HCT116 (cell line): ENCODE measurements around the gene CHI3L2. TPM values are rescaled to one million over a fixed set of nuclear protein-coding genes. Genes with fewer than 3 reads are reported as not detected.

Source experiments
- ATAC-seq: fragments of 200-7000 bp; cut with Tn5 transposase; 2 replicates; pipeline ENCODE4 v1.9.1; 2020; ENCODE audit warnings: mild to moderate bottlenecking, moderate library complexity
- BruUV-seq: library from RNA; stranded (reverse); fragments of 400-500 nt; replicated peaks from 2 replicates; lab custom pipeline; 2021; lab: Mats Ljungman, UMichigan
- CTCF ChIA-PET: fragments of 300-600 bp; sonication (Branson Sonifier 250); formaldehyde crosslinking; loops from one replicate; lab custom pipeline; 2021; ENCODE audit warnings: antibody characterized with exemption; lab: Charles Lee
- POLR2A ChIA-PET: fragments of 300-600, 350-600 bp; sonication (Branson Sonifier 250); formaldehyde crosslinking; loops from one replicate; lab custom pipeline; 2021; ENCODE audit warnings: antibody characterized with exemption; lab: Charles Lee
- RAD21 ChIA-PET, 2 experiments: fragments of 300-600 bp; sonication (Branson Sonifier 250); formaldehyde crosslinking; loops; one replicate each; lab custom pipeline; 2023; ENCODE audit warnings: low total read pairs in 2 of 2; ENCODE audit not compliant: uncharacterized antibody in 2 of 2, unreplicated experiment in 2 of 2, low non-redundant PET in 1 of 2; lab: Charles Lee
- DNase-seq: peaks from one replicate; pipeline ENCODE4 v3.0.0-alpha.2; 2010; ENCODE audit warnings: low read depth, low spot score
- H2AFZ ChIP-seq: fragments of 200-600 bp; shearing (Covaris generic), sonication (generic); 2 replicates; pipeline ENCODE4 v1.6.1; 2017; ENCODE audit warnings: low read depth, mixed run types, mixed read lengths, antibody characterized with exemption, low read length; ENCODE audit not compliant: poor library complexity, severe bottlenecking
- H3K27ac ChIP-seq: 2 replicates; pipeline ENCODE4 v1.5.1; 2012; ENCODE audit warnings: low read depth, low read length
- H3K27me3 ChIP-seq: fragments of 200-600 bp; sonication (generic); 2 replicates; pipeline ENCODE4 v1.6.1; 2016; ENCODE audit warnings: mixed run types, low read length, mixed read lengths; ENCODE audit not compliant: insufficient read depth
- H3K36me3 ChIP-seq, 2 experiments: fragments of 200-500 bp in 1 of 2; fragments of 200-600 bp in 1 of 2; sonication (Bioruptor generic) in 1 of 2; sonication (generic) in 1 of 2; 2 replicates each; pipeline versions ENCODE4 v1.5.1 to v1.6.1; 2014 to 2016; ENCODE audit warnings: low read length in 2 of 2, inconsistent platforms in 1 of 2, mixed read lengths in 1 of 2, mixed run types in 1 of 2; ENCODE audit not compliant: insufficient read depth in 2 of 2, control insufficient read depth in 1 of 2
- H3K4me1 ChIP-seq, 2 experiments: fragments of 200-600 bp in 1 of 2; sonication (generic) in 1 of 2; 2 replicates each; pipeline versions ENCODE4 v1.5.1 to v1.6.1; 2012 to 2017; ENCODE audit warnings: low read length in 2 of 2, inconsistent platforms in 1 of 2, mild to moderate bottlenecking in 1 of 2, mixed read lengths in 1 of 2, mixed run types in 1 of 2, moderate library complexity in 1 of 2; ENCODE audit not compliant: insufficient read depth in 2 of 2, control insufficient read depth in 1 of 2
- H3K4me2 ChIP-seq: fragments of 200-600 bp; sonication (generic); 2 replicates; pipeline ENCODE4 v1.6.1; 2017; ENCODE audit warnings: mixed run types, low read length, mixed read lengths
- H3K4me3 ChIP-seq, 2 experiments: fragments of 200-600 bp in 1 of 2; sonication (generic) in 1 of 2; replicated peaks in 1 of 2; 2 replicates each; pipeline ENCODE4 v1.5.1; 2011 to 2016; ENCODE audit warnings: low read length in 2 of 2, control low read depth in 1 of 2, low read depth in 1 of 2, mild to moderate bottlenecking in 1 of 2, mixed read lengths in 1 of 2, mixed run types in 1 of 2
- H3K79me2 ChIP-seq: fragments of 200-600 bp; sonication (generic); 2 replicates; pipeline ENCODE4 v1.6.1; 2017; ENCODE audit warnings: mild to moderate bottlenecking, mixed run types, low read length, moderate library complexity, mixed read lengths; ENCODE audit not compliant: insufficient read depth
- H3K9ac ChIP-seq: fragments of 200-600 bp; sonication (generic); 2 replicates; pipeline ENCODE4 v1.6.1; 2016; ENCODE audit warnings: low read length, mixed read lengths
- H3K9me2 ChIP-seq: fragments of 200-600 bp; sonication (generic), shearing (Covaris generic); 2 replicates; pipeline ENCODE4 v1.6.1; 2017; ENCODE audit warnings: mixed run types, mild to moderate bottlenecking, moderate library complexity; ENCODE audit not compliant: insufficient read depth
- H3K9me3 ChIP-seq, 2 experiments: fragments of 200-500 bp in 1 of 2; fragments of 200-600 bp in 1 of 2; sonication (Bioruptor generic) in 1 of 2; sonication (generic) in 1 of 2; 2 replicates each; pipeline ENCODE4 v1.6.1; 2014 to 2017; ENCODE audit warnings: low read length in 2 of 2, mixed read lengths in 2 of 2, inconsistent platforms in 1 of 2, low read depth in 1 of 2, mild to moderate bottlenecking in 1 of 2, mixed run types in 1 of 2, moderate library complexity in 1 of 2; ENCODE audit not compliant: control insufficient read depth in 1 of 2, insufficient read depth in 1 of 2
- H4K20me1 ChIP-seq: fragments of 200-600 bp; sonication (generic), shearing (Covaris generic); 2 replicates; pipeline ENCODE4 v1.6.1; 2017; ENCODE audit warnings: mixed run types, mild to moderate bottlenecking, moderate library complexity; ENCODE audit not compliant: insufficient read depth
- EZH2phosphoT487 ChIP-seq: fragments of 200-600 bp; IDR thresholded peaks from 2 replicates; pipeline ENCODE4 v1.6.1; 2018; ENCODE audit warnings: antibody characterized with exemption, borderline replicate concordance
- JUND ChIP-seq: IDR thresholded peaks from 2 replicates; pipeline ENCODE4 v1.6.1; 2012
- POLR2A ChIP-seq: IDR thresholded peaks from 2 replicates; pipeline ENCODE4 v1.7.0; 2011; ENCODE audit warnings: borderline replicate concordance; ENCODE audit not compliant: insufficient read depth, insufficient read length; ENCODE audit errors: extremely low read depth
- POLR2AphosphoS5 ChIP-seq: IDR thresholded peaks from 2 replicates; pipeline ENCODE4 v1.6.1; 2011; ENCODE audit warnings: mild to moderate bottlenecking, low read depth, low read length, moderate library complexity
- SP1 ChIP-seq: IDR thresholded peaks from 2 replicates; pipeline ENCODE4 v1.6.1; 2012; ENCODE audit warnings: low read depth
- SRF ChIP-seq: IDR thresholded peaks from 2 replicates; pipeline ENCODE4 v1.6.1; 2012; ENCODE audit warnings: low read depth
- YY1 ChIP-seq: IDR thresholded peaks from 2 replicates; pipeline ENCODE4 v1.6.1; 2011; ENCODE audit warnings: low read length, low read depth, moderate library complexity, mild to moderate bottlenecking; ENCODE audit not compliant: insufficient replicate concordance; ENCODE audit errors: extremely low read depth
- ZFX ChIP-seq: fragments of 450-650 bp; IDR thresholded peaks from 2 replicates; pipeline ENCODE4 v1.6.1; 2017
- intact Hi-C: fragments of 100-400 bp; cut with micrococcal nuclease; formaldehyde crosslinking; loops from 2 replicates; pipeline ENCODE4 v1.10.0; 2022
- total RNA-seq: library from RNA; stranded (reverse); gene quantifications from one replicate; pipeline ENCODE4 v1.2.1, GENCODE V29; 2021; ENCODE audit not compliant: unreplicated experiment
- TF ChIP-seq, protein P1 (sequence below): IDR thresholded peaks from 2 replicates; pipeline ENCODE4 v1.6.1; 2012; ENCODE audit warnings: low read depth
- TF ChIP-seq, protein P2 (sequence below): IDR thresholded peaks from 2 replicates; pipeline ENCODE4 v1.6.1; 2012
- TF ChIP-seq, protein P3 (sequence below), 3 experiments: fragments of 200-600 bp in 1 of 3; sonication (generic) in 1 of 3; IDR thresholded peaks in 2 of 3; conservative IDR thresholded peaks in 1 of 3; 2 replicates each; pipeline ENCODE4 v1.5.1; 2012 to 2017; ENCODE audit warnings: low read depth in 2 of 3, low read length in 2 of 3, antibody characterized with exemption in 1 of 3, borderline replicate concordance in 1 of 3, control low read depth in 1 of 3, mild to moderate bottlenecking in 1 of 3, mixed read lengths in 1 of 3, mixed run types in 1 of 3, moderate library complexity in 1 of 3; ENCODE audit not compliant: insufficient read depth in 1 of 3
- TF ChIP-seq, protein P4 (sequence below): IDR thresholded peaks from 2 replicates; pipeline ENCODE4 v1.6.1; 2011; ENCODE audit warnings: mild to moderate bottlenecking, low read length, moderate library complexity; ENCODE audit not compliant: insufficient replicate concordance; ENCODE audit errors: extremely low read depth

CHI3L2 gene
- total RNA-seq, 1 experiment from 2014 or later: not detected

DNA sequence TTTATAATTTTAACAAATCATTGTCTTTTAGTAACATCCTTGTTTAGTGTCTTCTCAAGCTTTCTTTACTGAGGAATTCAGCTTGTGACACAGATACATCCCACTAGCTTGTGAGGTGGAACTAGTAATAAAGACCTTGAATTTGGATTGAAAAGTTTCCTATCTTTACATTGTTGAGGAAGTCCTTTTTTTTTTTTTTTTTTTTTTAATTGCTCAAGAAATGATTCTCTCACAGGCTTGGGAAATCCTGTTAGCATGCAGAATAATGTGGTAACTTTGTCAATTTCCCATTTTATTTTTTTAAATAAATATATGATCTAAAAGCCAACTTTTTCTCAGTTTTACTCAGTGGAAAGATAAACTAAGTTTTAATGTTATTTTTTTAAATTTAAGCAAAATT lies 42.9 kb upstream of the CHI3L2 start (continued):
- TF ChIP-seq, protein P1, sequence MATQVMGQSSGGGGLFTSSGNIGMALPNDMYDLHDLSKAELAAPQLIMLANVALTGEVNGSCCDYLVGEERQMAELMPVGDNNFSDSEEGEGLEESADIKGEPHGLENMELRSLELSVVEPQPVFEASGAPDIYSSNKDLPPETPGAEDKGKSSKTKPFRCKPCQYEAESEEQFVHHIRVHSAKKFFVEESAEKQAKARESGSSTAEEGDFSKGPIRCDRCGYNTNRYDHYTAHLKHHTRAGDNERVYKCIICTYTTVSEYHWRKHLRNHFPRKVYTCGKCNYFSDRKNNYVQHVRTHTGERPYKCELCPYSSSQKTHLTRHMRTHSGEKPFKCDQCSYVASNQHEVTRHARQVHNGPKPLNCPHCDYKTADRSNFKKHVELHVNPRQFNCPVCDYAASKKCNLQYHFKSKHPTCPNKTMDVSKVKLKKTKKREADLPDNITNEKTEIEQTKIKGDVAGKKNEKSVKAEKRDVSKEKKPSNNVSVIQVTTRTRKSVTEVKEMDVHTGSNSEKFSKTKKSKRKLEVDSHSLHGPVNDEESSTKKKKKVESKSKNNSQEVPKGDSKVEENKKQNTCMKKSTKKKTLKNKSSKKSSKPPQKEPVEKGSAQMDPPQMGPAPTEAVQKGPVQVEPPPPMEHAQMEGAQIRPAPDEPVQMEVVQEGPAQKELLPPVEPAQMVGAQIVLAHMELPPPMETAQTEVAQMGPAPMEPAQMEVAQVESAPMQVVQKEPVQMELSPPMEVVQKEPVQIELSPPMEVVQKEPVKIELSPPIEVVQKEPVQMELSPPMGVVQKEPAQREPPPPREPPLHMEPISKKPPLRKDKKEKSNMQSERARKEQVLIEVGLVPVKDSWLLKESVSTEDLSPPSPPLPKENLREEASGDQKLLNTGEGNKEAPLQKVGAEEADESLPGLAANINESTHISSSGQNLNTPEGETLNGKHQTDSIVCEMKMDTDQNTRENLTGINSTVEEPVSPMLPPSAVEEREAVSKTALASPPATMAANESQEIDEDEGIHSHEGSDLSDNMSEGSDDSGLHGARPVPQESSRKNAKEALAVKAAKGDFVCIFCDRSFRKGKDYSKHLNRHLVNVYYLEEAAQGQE: no peak
- TF ChIP-seq, protein P2, sequence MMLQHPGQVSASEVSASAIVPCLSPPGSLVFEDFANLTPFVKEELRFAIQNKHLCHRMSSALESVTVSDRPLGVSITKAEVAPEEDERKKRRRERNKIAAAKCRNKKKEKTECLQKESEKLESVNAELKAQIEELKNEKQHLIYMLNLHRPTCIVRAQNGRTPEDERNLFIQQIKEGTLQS: no peak

DNA sequence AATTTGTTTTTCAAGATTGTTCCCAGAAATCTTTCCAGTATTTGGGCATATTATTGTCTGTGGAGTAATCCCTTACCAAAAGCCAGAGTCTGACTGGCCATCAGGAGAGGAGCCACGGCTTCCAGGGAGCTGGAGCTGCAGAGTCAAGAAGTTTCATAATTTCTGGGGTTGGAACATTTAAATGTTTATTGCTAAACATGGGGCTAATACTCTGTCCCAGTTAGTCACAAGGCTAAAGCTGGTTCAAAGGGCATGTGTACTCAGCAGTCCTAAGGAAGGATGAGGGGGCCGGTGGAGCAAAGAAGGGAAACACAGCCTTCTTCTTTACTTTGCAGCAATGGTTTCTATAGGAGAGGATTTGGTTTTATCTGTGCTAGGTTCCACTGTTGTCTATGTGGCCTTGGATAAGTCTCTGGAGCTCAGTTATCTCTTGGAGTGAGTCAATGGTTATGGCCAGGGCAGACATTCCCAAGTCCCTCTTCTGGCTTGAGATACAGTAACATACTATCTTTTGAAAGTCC lies 36.5 kb upstream of the CHI3L2 start:
- Histone ChIP-seq H3K9ac (no peak overlapping the region), H3K4me1 (no peaks in the 10 kb centered on the region), H3K27me3 (no peaks in the 10 kb centered on the region), H3K9me3 (no peaks in the 10 kb centered on the region), H2AFZ (no peak overlapping the region), H3K79me2 (no peaks in the 10 kb centered on the region), H3K4me3 (no peak overlapping the region), H3K27ac (no peak overlapping the region), H3K4me2 (no peak overlapping the region), H3K36me3 (peaks cover 11 to 35% of the 10 kb centered on the region in 2 experiments; a peak in 3 of 4 replicates), H3K9me2 (no peaks in the 10 kb centered on the region), H4K20me1 (no peaks in the 10 kb centered on the region)
- RAD21 ChIA-PET: no interaction called here
- DNase-seq (no peak), ATAC-seq (no peak)
- POLR2A ChIA-PET: no interaction called here
- no TSS peak for BruUV-seq
- intact Hi-C loops: no loop called here
- CTCF ChIA-PET: interaction anchor here (1.1 kb wide), 1 partner anchor 11 kb away, joined by 3 read pairs; no protein-coding TSS in a partner anchor
- TF ChIP-seq POLR2A (no peak), POLR2AphosphoS5 (no peak), YY1 (no peak), ZFX (no peak), SRF (no peak), EZH2phosphoT487 (no peak), JUND (no peak), SP1 (no peak)
- TF ChIP-seq, protein P3, sequence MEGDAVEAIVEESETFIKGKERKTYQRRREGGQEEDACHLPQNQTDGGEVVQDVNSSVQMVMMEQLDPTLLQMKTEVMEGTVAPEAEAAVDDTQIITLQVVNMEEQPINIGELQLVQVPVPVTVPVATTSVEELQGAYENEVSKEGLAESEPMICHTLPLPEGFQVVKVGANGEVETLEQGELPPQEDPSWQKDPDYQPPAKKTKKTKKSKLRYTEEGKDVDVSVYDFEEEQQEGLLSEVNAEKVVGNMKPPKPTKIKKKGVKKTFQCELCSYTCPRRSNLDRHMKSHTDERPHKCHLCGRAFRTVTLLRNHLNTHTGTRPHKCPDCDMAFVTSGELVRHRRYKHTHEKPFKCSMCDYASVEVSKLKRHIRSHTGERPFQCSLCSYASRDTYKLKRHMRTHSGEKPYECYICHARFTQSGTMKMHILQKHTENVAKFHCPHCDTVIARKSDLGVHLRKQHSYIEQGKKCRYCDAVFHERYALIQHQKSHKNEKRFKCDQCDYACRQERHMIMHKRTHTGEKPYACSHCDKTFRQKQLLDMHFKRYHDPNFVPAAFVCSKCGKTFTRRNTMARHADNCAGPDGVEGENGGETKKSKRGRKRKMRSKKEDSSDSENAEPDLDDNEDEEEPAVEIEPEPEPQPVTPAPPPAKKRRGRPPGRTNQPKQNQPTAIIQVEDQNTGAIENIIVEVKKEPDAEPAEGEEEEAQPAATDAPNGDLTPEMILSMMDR (IDR thresholded peaks at IDR 0.05 in 2 of 3, conservative IDR thresholded peaks at IDR 0.05 in 1 of 3; ENCODE audit: borderline replicate concordance in 1 of 3, insufficient read depth in 1 of 3, low read depth in 2 of 3, low read length in 2 of 3): no peak
- TF ChIP-seq, protein P4, sequence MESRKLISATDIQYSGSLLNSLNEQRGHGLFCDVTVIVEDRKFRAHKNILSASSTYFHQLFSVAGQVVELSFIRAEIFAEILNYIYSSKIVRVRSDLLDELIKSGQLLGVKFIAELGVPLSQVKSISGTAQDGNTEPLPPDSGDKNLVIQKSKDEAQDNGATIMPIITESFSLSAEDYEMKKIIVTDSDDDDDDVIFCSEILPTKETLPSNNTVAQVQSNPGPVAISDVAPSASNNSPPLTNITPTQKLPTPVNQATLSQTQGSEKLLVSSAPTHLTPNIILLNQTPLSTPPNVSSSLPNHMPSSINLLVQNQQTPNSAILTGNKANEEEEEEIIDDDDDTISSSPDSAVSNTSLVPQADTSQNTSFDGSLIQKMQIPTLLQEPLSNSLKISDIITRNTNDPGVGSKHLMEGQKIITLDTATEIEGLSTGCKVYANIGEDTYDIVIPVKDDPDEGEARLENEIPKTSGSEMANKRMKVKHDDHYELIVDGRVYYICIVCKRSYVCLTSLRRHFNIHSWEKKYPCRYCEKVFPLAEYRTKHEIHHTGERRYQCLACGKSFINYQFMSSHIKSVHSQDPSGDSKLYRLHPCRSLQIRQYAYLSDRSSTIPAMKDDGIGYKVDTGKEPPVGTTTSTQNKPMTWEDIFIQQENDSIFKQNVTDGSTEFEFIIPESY: no peak
- TF ChIP-seq, protein P1: no peak
